Stimulated activated CD8-positive, alpha-beta memory T cell treated with anti-CD3 and anti-CD28 coated beads, Interleukin-7, amount 100 ng/mL, for 24 hours (primary cell): ENCODE results near the gene MAP1S.

Experiments
- DNase-seq: peaks from one replicate; pipeline ENCODE4 v3.0.0-alpha.2; 2020; ENCODE audit warnings: low read depth

MAP1S gene

DNA sequence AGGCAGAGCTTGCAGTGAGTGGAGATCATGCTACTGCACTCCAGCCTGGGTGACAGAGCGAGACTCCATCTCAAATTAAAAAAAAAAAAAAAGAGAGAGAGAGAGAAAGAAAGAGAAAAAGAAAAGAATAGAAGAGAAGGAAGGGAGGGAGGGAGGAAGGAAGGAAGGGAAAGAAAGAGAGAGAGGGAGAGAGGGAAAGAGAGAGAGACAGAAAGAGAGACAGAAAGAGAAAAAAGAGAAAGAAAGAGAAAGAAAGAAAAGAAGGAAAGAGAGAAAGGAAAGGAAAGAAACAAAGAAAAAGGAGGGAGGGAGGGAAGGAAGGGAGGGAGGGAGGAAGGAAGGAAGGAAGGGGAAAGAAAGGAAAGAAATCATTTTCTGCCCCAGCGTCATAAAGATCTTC lies 24.1 kb upstream of the MAP1S start:
- DNase-seq = no peak

DNA sequence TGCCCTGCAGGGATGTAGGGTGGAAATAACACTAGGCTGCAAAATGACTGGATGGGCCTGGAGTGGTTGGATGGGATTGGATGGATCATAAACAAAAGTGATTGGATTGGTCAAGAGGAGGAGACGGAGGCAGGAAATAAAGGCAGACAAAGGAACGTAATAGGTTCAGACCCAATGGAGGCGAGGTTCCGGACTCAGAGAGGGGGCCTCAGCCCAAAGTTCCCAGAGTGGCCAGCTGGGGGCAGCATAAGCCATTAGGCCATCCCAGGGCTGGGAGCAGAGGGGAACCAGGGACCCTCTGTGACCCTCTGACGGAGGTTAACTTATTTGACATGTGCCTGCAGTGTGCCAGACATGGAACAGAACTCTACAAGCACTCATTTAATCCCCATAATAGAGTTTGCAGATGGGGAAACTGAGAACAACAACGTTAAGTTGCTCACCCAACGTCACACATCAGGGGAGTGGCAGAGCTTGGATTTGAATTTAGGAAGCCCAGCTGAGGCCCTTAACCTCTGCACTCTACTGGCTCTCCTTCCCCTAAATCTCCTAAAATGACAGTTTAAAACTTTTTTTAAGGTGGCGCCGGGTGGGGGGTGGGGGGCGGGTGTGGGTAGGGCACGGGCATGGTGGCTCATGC lies 15.3 kb upstream of the MAP1S start:
- DNase-seq = peak; percentile 68

DNA sequence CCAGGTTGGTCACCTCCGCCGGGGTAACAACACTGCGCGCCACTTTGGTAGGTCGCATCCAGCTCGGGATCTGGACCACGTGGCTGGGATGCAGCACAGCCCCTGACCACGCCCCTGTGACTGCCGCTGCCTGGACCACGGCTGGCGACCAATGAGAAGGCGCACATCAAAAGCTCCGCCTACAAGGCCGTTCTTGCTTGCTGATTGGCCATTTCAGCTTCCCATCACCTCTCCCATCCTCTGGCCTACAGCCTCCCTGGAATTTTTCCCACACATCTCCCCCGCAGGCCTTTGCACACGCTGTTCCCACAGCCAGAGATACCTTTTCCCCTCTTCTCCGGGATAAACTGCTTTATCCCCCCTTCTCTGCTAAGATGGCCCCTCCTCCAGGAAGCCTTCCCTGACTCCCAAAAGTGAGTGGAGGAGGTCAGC lies 12.5 kb upstream of the MAP1S start:
- no peak for DNase-seq

DNA sequence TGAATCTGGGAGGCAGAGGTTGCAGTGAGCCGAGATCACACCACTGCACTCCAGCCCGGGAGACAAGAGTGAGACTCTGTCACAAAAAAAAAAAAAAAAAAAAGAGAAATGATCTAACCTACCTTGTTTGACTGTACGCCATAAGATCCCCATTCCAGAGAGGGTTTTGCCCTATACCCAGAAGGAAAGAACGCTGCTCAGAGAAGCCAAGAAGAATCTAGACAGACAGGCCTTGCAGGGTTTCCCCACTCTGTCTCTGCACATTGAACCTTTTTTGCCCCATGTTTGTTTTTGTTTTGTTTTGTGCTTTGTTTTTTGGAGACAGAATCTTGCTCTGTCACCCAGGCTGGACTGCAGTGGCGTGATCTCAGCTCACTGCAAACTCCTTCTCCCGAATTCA lies 7.4 kb upstream of the MAP1S start:
- DNase-seq = no peak

DNA sequence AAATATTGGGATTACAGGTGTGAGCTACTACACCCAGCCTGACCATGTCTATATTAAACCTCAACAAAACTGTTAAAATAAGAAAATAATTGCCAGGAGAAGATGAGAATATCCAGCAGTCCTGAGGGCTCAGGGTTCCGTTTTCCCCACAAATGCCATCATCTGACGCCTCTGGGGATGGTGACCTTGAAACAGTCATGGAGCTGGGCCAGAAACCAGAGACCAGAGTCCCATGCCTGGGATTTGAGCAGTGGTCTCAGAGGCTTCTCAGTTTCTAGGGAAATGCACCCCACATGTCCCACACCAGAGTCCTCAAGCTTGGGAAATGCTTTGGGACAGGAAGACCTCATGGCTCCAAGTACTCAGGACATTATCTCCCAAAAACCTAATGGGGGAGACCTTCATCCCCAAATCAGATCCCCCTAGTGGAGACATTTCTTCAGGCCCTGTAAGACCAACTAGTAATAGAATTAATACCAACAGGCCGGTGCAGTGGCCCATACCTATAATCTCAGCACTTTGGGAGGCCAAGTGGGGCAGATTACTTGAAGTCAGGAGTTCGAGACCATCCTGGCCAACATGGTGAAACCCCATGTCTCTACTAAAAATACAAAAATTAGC lies 2.9 kb upstream of the MAP1S start:
- no peak for DNase-seq

DNA sequence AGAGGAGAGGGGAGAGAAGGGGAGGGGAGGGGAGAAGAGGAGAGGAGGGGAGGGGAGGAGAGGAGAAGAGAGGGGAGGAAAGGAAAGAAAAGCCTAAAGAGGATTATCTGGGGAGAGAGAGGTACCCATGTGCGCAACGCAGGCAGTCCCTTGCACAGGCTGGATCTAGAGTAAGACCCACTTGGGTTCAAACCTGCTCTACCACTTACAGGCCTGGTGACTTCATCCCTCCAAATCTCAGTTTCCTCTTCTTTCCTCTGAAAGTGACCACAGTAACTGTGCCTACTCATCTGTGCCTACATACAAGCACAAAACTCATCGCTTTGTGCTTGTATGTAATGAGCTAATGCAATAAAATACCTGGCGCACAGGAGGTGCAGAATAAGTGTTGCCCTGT lies 732 bp upstream of the MAP1S start:
- DNase-seq = no peak

DNA sequence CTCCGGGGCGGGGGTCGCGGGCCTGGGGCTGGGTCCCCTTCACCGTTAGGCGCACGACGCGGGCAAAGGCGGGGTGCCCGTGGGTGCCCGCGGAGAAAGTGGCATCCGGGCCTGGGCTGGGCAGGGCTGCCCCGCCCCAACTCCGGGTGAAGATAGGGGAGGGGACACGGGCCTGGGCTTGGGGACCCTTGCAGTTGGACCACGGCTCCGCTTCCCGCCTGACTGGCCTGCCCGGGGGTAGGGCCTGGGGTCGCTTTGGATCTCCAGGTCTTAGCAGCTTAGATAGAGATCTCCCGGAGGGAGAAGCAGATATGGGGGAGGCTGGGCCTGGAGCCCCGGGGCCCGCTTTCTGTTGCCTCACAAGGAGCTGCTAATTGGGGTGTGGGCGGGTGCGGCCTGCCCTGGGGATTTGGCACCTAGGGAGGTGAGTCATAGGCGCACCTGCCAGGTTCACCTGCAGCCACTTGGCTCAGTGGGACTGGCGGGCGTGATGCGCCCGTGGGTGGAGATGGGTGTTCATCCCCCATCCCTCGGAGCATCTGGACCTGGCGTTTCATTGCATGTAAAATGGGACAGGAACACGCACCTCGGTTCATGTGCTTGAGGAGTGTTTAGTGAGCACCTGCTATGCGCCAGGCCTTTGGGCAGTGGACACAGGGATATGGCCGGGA lies 585 bp downstream of the MAP1S start:
- DNase-seq = no peak

DNA sequence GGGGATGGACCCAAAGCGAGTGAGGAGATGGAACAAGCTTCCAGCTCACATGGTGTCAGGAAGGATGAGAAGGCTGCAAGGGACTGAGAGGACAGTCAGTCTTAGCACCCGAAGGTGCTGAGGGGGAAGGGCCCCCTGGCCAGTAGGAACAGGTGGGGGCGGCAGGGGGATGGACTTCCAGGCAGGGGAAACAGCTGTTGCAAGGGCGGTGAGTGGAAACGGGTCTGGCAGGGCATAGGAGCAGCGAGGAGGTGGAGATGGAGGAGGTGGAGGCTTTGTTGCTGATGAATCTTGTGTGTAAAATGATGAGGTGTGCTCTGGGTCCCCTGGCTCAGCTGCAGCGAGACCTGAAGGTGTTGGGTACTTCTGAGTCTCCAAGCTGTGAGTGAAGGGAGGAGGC lies 1.2 kb downstream of the MAP1S start:
- no peak for DNase-seq

DNA sequence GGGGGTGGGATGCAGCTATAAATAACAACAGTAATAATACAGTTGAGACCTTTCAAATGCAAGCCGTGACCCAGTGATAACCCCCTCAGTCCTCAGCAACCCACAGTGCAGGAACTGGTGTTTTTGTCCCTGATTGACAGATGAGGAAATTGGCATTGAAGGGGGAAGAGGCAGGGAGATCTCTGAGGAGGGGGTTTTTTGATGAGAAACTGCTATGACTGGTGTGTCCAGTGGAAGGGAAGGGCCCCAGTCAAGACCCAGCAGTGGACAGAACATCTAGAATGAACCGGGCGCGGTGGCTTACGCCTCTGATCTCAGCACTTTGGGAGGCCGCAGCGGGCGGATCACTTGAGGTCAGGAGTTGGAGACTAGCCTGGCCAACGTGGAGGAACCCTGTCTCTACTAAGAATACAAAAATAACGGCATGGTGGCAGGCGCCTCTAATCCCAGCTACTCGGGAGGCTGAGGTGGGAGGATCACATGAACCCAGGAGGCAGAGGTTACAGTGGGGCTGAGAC lies 1.9 kb downstream of the MAP1S start:
- DNase-seq = no peak

DNA sequence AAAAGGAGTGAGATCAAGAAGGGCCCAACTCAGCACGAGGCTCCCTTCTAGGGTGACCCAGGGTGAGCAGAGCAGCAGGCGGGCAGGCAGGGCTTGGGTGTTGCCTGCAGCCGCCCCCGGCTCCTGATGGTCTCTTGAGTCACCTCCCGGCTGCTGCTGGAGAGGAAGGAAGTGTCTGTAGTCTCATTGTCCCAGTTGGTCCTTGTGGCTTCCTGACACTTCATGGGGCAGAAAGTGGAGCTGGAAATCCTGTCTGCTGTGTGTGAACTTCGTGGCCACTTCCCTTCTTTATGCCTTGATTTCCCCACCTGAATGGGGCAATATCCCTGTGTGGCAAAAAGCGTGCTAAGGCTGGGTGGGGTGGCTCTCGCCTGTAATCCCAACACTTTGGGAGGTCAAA lies 2.5 kb downstream of the MAP1S start:
- DNase-seq = no peak

DNA sequence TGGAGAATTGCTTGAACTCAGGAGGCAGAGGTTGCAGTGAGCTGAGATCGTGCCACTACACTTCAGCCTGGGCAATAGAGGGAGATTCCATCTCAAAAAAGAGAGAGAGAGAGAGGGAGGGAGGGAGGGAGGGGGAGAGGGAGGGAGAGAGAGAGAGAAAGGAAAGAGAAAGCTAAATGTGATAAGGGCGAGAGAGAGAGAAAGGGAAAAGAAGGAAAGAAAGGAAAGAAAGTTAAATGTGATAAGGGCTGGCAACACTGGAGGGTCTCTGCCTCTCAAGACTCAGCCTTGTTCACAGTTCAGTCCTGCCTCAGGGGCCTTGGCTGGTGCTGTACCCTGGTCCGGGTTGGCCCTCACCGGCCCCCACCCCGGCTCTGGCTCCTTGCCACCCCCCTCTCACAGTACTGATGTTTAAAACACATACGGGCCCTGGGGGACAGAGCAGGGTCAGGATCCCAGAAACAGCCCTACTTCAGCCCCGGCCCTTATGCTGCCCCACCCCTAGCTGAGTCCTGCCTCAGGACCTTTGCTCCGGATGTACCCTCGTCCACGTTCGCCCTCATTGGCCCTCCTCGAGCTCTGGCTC lies 3.5 kb downstream of the MAP1S start:
- DNase-seq = no peak

DNA sequence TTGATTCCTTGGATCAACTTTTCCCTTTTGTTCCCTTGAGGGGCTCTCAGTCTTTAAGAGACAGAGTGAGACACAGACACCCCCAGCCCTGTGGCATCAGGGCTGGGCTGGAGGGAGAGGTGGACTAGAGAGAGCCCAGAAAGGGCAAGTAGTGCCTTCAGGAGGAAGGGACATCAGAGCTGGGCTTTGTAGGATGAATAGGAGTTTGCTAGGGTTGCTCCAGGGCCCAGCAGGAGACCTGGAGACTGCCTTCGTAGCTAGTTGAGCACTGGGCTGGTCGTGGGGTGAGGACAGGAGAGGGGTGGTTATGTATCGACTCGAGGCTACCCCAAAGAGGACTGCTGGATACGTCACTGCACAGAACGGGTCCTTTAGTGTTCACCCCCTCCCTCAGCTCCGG lies 5.4 kb downstream of the MAP1S start:
- no peak for DNase-seq

DNA sequence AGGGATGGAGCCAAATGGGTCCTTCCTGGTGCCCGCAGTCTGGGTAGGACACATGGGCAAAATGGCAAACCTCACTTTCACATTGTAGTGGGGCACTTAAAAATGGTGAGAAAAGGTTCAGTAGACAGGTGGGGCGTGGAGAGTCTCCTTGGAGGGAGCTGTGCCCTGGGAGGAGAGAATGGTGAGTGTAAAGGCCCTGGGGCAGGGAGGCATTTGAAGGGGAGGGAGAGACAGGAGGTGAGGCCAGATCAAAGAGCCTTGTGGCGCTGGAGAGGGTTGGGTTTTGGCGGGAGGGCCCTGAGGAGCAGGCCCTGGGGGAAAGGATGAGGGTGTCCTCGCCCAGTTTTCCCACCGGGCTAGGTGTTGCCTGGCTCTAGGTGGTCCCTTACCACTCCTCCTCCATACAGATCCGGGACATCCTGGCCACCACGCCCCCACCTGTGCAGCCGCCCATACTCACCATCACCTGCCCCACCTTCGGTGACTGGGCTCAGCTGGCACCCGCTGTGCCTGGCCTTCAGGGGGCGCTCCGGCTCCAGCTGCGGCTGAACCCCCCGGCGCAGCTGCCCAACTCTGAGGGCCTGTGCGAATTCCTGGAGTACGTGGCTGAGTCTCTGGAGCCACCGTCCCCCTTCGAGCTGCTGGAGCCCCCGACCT lies 6.3 kb downstream of the MAP1S start:
- DNase-seq = no peak

DNA sequence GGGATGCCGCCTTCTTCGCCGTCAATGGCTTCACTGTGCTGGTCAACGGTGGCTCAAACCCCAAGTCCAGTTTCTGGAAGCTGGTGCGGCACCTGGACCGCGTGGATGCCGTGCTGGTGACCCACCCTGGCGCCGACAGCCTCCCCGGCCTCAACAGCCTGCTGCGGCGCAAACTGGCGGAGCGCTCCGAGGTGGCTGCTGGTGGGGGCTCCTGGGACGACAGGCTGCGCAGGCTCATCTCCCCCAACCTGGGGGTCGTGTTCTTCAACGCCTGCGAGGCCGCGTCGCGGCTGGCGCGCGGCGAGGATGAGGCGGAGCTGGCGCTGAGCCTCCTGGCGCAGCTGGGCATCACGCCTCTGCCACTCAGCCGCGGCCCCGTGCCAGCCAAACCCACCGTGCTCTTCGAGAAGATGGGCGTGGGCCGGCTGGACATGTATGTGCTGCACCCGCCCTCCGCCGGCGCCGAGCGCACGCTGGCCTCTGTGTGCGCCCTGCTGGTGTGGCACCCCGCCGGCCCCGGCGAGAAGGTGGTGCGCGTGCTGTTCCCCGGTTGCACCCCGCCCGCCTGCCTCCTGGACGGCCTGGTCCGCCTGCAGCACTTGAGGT lies 7.0 kb downstream of the MAP1S start:
- DNase-seq = no peak

DNA sequence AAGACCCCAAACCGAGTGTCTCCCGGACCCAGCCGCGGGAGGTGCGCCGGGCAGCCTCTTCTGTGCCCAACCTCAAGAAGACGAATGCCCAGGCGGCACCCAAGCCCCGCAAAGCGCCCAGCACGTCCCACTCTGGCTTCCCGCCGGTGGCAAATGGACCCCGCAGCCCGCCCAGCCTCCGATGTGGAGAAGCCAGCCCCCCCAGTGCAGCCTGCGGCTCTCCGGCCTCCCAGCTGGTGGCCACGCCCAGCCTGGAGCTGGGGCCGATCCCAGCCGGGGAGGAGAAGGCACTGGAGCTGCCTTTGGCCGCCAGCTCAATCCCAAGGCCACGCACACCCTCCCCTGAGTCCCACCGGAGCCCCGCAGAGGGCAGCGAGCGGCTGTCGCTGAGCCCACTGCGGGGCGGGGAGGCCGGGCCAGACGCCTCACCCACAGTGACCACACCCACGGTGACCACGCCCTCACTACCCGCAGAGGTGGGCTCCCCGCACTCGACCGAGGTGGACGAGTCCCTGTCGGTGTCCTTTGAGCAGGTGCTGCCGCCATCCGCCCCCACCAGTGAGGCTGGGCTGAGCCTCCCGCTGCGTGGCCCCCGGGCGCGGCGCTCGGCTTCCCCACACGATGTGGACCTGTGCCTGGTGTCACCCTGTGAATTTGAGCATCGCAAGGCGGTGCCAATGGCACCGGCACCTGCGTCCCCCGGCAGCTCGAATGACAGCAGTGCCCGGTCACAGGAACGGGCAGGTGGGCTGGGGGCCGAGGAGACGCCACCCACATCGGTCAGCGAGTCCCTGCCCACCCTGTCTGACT lies 7.9 kb downstream of the MAP1S start:
- DNase-seq = no peak

DNA sequence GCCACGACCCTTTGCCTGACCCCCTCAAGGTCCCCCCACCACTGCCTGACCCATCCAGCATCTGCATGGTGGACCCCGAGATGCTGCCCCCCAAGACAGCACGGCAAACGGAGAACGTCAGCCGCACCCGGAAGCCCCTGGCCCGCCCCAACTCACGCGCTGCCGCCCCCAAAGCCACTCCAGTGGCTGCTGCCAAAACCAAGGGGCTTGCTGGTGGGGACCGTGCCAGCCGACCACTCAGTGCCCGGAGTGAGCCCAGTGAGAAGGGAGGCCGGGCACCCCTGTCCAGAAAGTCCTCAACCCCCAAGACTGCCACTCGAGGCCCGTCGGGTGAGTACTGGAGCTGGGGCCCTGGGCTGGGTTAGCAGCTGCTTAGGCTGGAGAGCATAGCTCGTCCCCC lies 8.6 kb downstream of the MAP1S start:
- DNase-seq = no peak

DNA sequence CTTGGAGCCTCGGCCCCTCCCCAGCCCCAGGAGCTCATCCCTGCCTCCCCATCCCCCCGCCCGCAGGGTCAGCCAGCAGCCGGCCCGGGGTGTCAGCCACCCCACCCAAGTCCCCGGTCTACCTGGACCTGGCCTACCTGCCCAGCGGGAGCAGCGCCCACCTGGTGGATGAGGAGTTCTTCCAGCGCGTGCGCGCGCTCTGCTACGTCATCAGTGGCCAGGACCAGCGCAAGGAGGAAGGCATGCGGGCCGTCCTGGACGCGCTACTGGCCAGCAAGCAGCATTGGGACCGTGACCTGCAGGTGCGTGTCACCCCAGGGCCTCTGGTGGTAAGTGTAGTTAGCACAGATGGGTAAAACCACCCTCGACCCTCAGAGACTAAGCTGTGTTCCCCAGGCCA lies 13.8 kb downstream of the MAP1S start:
- no peak for DNase-seq

DNA sequence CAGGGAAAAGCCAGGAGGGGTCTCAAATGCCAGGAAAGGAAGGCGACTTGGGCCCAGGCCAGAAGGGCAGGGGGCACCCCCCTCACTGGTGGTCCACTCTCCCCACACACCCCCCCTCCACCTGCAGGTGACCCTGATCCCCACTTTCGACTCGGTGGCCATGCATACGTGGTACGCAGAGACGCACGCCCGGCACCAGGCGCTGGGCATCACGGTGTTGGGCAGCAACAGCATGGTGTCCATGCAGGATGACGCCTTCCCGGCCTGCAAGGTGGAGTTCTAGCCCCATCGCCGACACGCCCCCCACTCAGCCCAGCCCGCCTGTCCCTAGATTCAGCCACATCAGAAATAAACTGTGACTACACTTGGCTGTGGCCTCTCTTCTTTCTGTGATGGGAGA lies 14.9 kb downstream of the MAP1S start:
- DNase-seq = no peak

DNA sequence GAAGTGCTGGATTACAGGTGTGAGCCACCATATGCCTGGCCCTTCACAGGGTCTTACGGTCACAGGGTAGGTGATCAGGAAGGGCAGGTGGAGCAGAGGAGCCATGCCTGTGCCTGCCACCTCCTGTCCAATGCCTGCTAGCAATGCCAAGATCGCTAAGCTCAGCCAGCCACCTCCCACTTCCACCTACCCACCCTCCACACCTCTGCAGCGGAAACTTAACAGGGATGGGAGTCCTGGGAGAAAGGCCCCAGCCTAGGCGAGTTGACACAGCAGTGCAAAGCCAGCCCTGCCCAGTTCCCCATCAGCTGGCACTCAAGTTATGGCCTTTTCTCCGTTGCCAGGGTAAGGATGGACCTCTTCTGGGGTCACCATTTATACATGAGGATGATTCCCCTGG lies 16.1 kb downstream of the MAP1S start:
- DNase-seq = no peak

DNA sequence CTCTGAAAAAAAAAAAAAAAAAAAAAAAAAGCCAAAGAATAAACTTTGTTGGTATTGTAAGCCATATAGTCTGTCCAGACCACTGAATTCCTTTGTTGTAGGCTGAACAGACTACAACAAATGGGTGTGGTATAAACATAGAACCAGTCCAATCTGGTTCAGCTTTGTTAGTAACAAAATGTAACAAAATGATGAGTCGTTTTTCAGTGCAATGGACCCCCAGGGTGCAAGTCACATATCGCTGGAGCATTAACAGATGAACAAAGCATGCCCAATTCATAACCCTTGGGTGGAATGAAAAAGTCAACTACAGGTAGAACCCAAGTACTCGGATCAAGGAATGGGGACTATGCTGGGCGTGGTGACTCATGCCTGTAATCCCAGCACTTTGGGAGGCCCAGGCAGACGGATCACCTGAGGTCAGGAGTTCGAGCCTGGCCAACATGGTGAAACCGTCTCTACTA lies 18.4 kb downstream of the MAP1S start:
- no peak for DNase-seq
